Astrocyte (in vitro differentiated cells and primary cell): Measurements from ENCODE around the gene GPI.

Source experiments
- CTCF ChIP-seq: IDR thresholded peaks from 2 replicates; pipeline ENCODE4 v1.5.1; 2011; ENCODE audit warnings: low read depth, mild to moderate bottlenecking, inconsistent platforms, low read length, moderate library complexity; ENCODE audit not compliant: insufficient read depth
- EZH2 ChIP-seq: IDR thresholded peaks from 2 replicates; pipeline ENCODE4 v1.6.1; 2012; ENCODE audit warnings: mild to moderate bottlenecking, low read length, inconsistent platforms; ENCODE audit not compliant: insufficient read depth

- no peak for TF ChIP-seq CTCF
- TF ChIP-seq EZH2 = no peak
Observed at GRCh38 chr19:34323433-34324204, 41.4 kb upstream of the GPI start.
